ENCODE data around the gene IL12A.

IL12A gene

DNA sequence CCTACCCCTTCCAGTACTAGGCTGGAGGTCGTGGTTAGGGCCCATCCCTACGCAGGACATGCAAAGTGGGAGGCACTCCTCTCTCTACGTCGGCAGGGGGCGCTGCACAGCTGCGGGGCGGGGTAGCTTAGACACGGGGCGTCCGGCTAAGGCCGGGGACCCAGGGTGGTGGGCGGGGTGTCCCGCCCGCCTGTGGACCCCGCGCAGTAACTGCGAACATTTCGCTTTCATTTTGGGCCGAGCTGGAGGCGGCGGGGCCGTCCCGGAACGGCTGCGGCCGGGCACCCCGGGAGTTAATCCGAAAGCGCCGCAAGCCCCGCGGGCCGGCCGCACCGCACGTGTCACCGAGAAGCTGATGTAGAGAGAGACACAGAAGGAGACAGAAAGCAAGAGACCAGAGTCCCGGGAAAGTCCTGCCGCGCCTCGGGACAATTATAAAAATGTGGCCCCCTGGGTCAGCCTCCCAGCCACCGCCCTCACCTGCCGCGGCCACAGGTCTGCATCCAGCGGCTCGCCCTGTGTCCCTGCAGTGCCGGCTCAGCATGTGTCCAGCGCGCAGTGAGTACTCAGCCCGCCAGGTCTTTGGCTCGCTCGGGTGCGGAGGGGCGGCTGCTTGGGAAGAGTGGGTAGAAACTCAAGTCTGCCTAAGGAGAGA is at the start of gene IL12A:
TSS of gene IL12A (plus strand) at position 219 of the 655 bp plus-strand sequence.
- DNase-seq (ENCODE audit: low spot score): peak; percentile 73

DNA sequence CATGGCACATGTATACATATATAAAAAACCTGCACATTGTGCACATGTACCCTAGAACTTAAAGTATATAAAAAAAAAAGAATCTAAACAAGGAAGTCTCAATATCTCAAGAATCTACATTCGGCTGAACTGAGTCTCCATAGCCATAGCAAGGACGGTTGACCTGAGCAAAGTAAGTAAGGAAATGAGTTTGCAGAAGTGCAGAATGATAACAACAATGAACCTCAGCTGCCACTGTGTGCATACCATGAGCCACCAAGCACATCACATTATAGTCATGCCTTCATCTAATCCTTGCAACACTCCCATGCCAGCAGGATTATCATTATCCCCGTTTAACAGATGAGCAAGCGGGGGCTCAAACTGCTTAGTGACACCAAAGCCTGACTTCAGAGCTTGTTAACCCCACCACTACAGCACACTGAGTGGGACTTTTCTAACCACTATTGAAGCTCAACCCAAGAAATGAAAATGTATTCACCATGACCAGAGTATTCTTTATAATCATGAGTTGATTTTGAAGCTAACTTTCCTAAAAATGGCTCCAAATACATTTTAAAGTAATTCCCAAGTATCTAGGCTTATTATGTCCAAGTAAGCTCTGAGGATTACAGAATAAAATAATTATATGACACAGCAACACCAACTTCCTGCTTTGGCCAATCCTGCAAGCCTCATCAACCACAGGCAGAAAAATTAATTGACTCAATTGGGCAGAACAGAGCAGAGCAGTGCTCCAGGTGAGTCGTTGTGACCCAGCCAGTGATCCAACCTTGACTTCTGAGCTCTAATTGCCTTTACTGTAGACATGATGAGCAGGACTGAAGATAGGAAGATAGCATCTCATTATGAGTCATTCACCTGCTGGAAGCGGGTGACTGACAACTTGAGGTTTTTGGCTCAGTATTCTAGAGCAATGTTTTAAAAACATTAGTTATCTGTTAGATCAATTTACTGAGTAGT is 47.3 kb upstream of the IL12A start:
- DNase-seq (ENCODE audit: low spot score): peak; percentile 15

DNA sequence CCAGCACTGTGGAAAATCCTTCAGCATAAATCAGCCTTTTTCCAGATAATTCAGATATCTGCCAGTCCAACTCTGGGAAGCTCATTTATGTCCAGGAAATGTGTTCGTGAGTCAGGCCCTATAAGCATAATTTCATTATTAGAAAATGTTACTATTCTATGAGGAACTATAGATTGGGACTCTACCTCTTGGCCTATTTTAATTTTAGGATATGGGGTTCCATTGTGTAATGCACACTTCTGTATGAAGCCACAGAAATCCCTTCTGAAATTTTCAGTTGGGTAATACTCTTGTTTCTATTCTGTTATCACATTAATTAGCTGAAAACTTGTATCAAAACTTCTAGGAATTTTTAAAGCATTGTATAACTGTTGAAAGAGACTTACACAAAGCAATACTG is 43.9 kb upstream of the IL12A start:
- no peak for DNase-seq (ENCODE audit: low spot score)

DNA sequence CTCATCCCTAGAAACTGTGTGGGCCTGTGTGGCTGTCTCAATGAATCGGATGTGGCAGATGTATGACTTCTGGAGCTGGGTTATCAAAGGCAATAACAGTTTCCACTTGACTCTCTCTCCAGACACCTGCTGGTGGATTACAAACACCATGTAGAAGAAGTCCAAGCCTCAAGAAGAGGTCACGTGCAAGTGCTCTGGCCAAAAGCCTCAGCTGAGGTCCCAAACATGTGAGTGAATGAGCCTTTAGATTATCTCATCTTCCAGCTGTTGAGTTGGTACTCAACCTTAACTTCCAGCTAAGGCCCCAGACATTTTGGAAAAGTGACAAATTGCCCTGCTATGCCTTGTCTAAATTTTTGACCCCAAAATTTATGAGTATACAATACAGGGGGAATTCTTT is 42.7 kb upstream of the IL12A start:
- DNase-seq (ENCODE audit: low spot score): no peak

DNA sequence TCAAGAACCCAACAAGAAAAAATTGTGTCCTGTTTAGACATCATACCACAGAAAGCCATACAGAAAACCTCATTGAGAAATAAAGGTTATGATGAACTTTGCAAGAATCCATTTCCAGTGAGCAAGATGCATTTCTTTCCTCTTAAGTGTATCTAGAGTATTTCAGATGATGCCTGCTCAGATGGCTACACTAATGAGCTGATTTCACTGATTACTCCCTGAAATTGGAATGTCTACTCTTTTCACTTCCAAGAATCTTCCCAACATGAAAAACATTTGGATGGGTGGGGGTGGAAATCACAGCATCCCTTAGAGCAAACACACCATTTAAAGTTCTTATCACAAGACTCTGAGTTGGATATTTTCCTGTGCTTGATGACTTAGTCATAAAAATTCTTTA is 41.4 kb upstream of the IL12A start:
- DNase-seq (ENCODE audit: low spot score): no peak

DNA sequence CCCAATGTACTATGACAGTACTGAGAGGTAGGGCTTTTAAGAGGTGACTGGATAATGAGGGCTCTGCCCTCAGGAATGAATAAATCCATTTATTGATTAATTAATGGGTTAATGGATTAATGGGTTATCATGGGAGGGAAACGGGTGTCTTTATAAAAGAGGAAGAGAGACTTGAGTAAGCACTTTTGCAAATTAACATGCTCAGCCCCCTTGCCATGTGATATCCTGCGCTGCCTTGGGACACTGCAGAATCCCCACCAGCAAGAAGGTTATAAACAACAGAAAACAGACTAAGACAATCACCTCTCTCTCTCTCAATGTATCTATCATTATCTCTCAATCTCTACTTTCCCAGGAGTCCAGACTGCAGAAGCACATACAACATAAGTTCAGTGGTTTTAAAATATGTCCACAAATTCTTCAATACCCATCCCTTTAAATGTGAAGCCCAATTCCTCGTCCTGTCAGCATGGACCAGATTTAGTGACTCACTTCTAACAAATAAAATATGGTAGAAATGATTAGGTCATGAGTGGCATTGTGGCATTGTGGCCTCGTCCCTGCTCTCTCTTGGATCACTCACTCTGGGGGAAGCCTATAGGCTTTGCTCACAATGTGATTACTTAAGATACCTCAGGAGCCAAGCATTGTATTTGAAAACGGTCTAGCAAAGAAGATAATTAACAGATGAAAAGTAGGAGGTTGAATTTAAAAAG is 40.0 kb upstream of the IL12A start:
- no peak for DNase-seq (ENCODE audit: low spot score)

DNA sequence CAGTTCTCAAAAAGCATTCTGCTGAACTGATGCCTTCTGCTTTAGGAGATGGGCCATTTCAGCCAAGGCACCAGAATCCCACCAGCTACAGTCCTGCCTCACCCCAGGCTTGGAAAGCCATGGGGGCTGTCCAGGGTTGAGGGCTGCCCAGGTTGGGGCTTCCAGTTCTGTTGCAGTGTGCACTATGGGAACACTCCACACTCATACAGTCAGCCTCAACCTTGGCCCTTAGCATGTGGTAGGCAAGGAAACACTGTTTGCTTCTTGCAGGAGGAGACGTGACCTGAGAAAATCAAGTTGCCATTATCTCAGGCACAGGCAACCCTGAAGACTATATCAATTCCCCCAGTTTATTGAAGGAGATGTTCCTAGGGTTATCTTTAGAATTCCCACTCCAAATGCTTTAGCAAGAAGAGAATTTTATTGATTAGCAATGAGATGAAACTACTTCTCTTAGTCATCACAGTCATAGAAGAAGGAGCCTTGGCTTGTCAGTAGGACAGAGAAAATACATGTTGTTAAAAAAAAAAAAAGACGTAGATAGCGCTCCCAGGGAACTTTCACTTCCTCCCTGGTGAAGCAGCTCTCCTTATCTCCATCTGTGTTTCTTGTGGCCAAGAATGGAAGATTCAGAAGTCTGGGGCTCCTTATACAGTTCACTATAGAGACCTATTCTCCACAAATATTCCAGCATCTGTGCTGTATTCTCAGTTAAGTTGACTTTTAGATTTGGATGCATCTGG is 38.3 kb upstream of the IL12A start:
- DNase-seq (ENCODE audit: low spot score): no peak

DNA sequence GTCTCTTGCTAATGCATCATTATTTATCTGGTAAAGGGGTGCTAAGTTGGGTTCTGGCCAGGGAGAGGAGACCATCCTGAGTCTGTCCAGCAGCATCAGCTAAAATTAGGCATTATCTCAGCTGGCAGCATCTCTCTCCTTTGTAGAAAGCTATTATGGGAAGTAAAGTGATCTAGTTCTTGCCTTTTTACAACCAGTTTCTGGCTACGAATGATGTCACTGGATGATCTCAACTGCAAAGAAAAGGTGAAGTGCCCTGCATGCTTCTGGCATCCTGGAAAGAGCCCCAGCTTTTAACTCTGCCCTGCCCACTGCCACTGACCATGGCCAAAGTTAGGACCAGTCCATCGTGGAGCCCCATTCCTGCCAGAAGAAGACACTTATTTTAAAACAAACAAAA is 37.1 kb upstream of the IL12A start:
- DNase-seq (ENCODE audit: low spot score): no peak

DNA sequence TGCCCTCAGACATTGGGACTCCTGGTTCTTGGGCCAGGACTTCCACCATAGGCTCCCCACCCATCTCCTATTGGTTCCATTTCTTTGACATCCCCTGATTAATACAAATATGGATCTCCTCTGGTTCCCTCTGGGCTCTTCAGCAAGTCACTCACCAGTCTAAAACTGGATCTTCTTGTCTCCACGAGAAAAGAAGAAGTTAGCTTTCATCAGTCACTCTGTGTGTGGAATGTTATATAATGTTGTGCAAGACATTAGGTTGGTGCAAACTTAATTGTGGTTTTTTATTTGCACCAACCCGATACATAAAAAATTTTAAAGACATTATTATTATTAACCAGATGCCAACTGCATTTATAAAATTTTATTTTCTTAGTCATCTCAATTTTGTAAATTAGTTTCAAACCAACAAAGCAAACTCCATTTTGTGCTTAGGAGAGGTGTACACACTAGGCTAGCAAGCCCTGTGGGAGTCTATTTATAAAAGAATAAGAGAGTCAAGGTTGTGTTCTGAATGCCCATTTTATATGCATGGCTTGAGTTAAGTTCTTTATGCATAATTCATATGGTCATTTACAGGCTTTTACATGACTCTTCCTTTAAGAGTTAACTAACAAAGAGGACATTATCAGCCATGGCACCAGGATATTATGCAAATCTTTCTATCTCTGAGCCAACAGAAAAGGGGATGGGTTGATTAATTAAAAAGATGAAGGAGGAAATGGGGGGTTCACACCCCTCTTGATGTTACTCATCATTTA is 35.1 kb upstream of the IL12A start:
- DNase-seq (ENCODE audit: low spot score): no peak

DNA sequence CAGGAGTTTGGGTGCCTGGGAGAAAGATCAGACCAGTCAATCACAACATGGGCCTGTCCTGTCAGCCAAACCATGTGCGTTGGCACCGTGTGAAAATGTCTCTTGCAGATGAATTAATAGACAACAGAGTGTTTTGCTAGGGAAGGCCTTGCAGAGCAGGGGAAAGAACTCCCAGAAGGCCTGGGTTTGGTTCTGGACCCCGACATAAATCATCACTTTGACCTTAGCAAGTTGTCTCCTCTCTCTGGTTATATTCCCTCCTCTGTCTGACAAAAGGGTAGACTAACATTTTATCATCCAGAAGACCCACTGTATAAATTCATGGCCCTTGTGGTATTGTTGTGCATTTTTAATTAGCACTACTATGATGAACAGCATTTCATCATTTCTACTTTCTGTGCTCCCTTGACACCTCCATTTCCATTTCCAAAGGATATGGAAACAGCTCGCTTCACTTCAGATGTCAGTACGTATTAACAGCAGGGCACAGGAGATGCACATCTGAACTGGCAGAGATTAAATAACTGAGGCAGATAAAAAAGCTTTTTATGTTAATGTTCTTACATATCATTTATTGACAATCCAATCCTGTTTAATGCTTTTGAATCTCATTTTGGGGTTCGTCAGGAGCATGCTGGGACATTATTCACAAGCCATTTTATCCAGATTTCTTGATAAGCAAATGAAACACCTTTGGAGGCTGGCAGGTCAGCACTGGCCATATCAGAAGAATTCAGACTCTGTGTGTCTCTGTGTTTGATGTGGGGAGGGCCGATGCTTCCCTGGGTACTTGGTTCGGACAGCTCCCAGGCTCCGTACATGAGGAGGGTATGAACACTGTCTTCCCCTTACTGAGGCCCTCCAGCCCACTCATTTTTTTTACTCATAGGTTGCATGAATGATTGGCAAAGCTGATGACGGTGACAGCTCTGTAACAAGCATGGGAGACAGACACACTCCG is 28.2 kb upstream of the IL12A start:
- no peak for DNase-seq (ENCODE audit: low spot score)

DNA sequence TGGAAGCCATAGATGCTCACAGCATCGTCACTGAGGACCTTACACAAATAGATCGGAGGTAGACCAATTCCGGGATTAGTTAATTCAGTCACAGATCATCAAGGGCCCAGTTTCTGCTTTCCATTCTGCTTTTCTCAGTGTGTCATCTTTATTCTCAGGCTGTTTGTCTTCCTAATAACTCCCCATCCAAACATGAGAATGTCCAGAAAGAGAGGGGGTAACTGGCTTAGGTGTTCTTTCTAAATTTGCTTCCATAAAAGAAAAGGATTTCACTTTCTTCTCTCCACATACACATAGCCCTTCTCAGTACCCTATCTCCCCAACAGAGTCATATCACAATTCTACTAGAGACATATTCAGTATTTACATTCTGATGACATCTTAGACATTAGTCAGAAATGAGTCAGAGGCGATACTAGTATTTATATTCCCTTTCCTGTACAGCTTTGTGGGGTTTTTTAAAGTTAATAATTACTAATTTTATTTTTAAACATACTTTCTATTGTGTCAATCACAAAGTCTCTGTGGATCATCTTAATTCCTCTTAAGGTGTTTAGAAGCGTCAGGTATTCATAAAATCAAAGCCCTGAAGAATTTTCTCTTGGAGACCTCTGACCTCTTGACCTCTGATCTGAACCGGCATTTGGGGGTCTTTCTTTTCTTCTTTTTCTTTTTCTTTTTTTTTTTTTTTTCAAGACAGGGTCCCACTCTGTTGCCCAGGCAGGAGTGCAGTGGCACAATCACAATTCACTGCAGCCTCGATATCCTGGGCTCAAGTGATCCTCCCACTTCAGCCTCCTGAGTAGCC is 24.3 kb upstream of the IL12A start:
- peak; percentile 45 for DNase-seq (ENCODE audit: low spot score)

DNA sequence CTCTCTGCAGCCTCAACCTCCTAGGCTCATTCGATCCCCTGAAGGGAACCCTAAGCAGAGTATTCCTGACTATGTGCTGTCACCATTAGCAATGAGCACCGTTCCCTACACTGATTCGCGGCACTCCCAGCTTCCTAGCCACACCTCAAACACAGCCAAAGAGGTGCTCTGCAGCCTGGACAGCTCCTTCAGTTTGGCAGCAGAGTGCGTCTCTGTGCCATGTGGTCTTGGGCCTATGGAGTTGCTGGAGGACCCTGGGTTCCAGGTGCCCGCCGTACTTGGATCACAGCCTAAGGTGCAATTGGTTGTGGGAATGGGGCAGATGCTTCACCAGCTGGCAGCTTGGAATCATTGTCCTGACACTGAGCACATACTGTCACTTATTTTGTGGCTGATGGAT is 17.3 kb upstream of the IL12A start:
- DNase-seq (ENCODE audit: low spot score): no peak

DNA sequence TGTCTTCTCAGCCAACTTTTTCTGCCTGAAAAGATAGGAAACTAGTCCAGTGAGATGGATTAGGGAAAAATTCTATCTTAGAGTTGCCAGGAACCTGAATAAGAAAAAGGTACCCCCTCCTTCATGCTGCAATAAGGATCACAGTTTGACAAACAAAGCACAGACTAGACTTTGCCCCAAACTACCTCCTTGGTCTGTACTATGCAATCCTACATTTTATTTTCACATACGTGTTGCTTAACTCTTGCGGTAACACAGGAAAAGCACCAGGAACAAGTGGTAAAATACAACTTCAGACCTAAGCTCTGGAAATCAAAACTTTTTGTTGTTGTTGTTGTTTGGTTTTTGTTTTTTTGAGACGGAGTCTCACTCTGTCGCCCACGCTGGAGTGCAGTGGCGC is 11.3 kb upstream of the IL12A start:
- no peak for DNase-seq (ENCODE audit: low spot score)

DNA sequence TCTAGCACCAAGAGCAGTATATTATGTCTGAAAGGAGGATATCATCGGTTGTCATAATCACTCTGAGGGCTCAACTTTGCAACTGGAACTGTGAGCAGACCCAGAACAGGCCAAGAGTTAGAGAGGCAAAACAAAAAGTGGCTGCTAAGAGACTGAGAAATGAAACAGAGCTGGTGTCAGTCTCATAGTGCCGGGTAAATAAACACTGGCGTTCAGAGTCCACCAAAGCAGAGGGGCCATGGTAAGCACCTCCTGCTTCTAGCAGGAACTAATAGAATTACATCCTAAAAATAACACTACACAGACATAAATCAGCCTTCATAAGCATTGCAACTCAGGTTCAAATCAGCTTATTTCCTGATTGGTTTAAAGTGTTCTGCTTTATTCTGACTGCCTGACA is 10.3 kb upstream of the IL12A start:
- no peak for DNase-seq (ENCODE audit: low spot score)

DNA sequence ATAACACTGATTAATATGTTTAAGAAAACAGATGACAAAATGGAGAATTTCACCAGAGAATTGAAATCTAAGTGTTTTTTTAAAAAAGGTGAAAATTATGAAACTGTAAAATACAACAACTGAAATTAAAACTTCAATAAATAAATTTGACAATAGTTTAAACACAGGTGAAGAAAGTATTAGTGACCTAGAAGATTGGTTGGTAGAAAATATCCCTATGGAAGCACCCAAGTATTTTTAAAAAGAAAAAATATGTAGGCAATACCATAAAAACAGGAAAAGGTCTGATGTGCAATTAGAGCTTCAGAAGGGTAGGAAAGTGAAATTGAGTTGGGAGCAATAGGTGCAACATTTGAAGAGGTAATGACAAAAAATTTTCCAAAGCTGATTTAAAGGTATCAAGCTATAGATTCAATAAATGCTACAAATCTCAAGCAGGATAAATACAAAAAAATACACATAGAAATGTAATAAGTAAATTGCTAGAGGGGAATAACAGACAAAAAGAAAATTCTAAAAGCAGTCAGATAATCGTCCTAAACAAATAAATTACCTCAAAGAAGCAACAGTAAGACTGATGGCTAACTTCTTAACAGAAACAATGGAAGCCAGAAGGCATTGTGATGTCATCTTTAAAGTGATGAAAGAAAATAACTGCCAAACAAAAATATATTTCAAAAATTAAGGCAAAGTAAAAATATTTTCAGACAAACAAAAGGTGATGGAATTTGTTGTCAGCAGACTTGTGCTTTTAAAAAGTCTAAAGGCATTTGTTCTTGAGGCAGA is 9.5 kb upstream of the IL12A start:
- no peak for DNase-seq (ENCODE audit: low spot score)

DNA sequence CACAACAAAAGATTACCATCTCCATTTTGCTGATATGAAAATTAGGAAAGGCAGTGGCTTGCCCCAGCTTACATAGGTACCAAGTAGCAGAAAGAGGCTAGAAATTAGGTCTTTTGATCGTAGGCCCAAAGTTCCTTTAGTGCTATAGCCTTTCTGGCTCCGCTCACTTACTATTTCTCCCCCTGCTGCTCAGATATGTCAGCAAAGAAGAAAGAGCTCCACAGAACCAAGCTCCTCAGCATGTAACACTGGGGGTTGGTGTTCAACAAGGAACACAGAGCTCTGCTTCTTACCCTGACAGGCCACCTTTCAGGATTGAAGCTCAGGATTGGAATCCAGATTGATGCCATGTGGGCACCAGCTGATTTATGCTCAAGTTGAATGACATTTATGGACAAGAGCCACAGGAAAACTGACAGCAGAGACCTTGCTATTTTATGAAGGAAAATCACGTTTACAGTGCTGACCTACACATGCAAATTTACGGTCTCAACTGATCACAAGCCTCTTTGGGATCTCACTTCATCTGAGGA is 6.1 kb upstream of the IL12A start:
- DNase-seq (ENCODE audit: low spot score): no peak

DNA sequence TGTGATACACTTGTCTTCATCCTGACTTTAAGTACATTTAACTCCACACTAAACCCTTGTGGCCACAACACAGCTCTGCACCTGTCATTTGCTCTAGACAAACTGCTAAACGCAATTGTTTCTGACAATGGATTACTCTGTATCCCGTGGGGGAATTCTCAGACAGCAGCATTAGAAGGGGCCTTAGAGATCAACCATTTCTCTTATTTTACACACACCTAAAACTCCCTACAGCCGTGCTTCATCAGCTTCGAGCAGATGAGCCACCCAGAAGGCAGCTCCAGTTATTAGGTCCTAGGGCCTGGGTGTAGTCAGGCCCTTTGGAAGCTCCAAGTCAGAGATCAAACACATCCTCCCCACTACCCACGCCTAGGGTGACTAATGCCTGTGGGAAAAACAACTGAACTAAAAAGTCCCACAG is 1.3 kb upstream of the IL12A start:
- peak; percentile 82 for DNase-seq (ENCODE audit: low spot score)

Measured in SW480 (cell line).